SK-N-SH (cell line): ENCODE results near the gene MTG1. TPM values are rescaled to one million over a fixed set of nuclear protein-coding genes. Genes with fewer than 3 reads are reported as not detected.

Experiments
- CTCF ChIA-PET: fragments of 300-600, 350-600 bp; formaldehyde crosslinking; extraction: SDS; loops from one replicate; lab custom pipeline; 2021; lab: Yijun Ruan, JAX
- POLR2A ChIA-PET: fragments of 350-600 bp; sonication (Branson Sonifier 250); formaldehyde crosslinking; extraction: SDS; loops from one replicate; lab custom pipeline; 2020; ENCODE audit warnings: antibody characterized with exemption, inconsistent platforms; lab: Yijun Ruan, JAX
- DNase-seq: peaks from one replicate; pipeline ENCODE4 v3.0.0; 2012
- H2AFZ ChIP-seq: fragments of 200-600 bp; sonication (generic); 2 replicates; pipeline ENCODE4 v1.8.1; 2016; ENCODE audit warnings: antibody characterized with exemption, mild to moderate bottlenecking, low read depth
- H3F3A ChIP-seq: fragments of 200-600 bp; sonication (generic); replicated peaks from 2 replicates; pipeline ENCODE3; 2016; ENCODE audit warnings: antibody characterized with exemption, mild to moderate bottlenecking; ENCODE audit not compliant: insufficient read depth
- H3K27ac ChIP-seq, 2 experiments: fragments of 200-500 bp in 1 of 2; fragments of 200-600 bp in 1 of 2; sonication (Bioruptor generic) in 1 of 2; sonication (generic), shearing (Covaris generic) in 1 of 2; 2 replicates each; pipeline versions ENCODE4 v1.5.1 to v1.6.1; 2014 to 2016; ENCODE audit warnings: low read depth in 2 of 2, inconsistent platforms in 1 of 2, low read length in 1 of 2, mild to moderate bottlenecking in 1 of 2, mixed read lengths in 1 of 2
- H3K27me3 ChIP-seq: fragments of 200-600 bp; sonication (generic), shearing (Covaris generic); 2 replicates; pipeline ENCODE4 v1.6.1; 2016; ENCODE audit warnings: mixed run types; ENCODE audit not compliant: insufficient read depth
- H3K36me3 ChIP-seq, 2 experiments: fragments of 200-500 bp in 1 of 2; fragments of 200-600 bp in 1 of 2; sonication (Bioruptor generic) in 1 of 2; sonication (generic) in 1 of 2; replicated peaks in 1 of 2; 2 replicates each; pipeline versions ENCODE3 to v1.5.1; 2014 to 2016; ENCODE audit warnings: low read length in 1 of 2, mild to moderate bottlenecking in 1 of 2; ENCODE audit not compliant: insufficient read depth in 2 of 2, control insufficient read depth in 1 of 2
- H3K4me1 ChIP-seq, 2 experiments: fragments of 200-500 bp in 1 of 2; fragments of 200-600 bp in 1 of 2; sonication (Bioruptor generic) in 1 of 2; sonication (generic), shearing (Covaris generic) in 1 of 2; 2 replicates each; pipeline versions ENCODE4 v1.5.1 to v1.6.1; 2014 to 2016; ENCODE audit warnings: low read depth in 1 of 2, low read length in 1 of 2, mixed run types in 1 of 2; ENCODE audit not compliant: insufficient read depth in 2 of 2, control insufficient read depth in 1 of 2
- H3K4me2 ChIP-seq: fragments of 200-600 bp; sonication (generic), shearing (Covaris generic); 2 replicates; pipeline ENCODE4 v1.6.1; 2017; ENCODE audit warnings: mixed run types
- H3K4me3 ChIP-seq, 2 experiments: fragments of 200-500 bp in 1 of 2; fragments of 200-600 bp in 1 of 2; sonication (Bioruptor generic) in 1 of 2; sonication (generic), shearing (Covaris generic) in 1 of 2; 2 replicates each; pipeline versions ENCODE4 v1.5.1 to v1.8.1; 2014 to 2016; ENCODE audit warnings: low read depth in 2 of 2, inconsistent platforms in 1 of 2, low read length in 1 of 2, mild to moderate bottlenecking in 1 of 2, mixed read lengths in 1 of 2, moderate library complexity in 1 of 2
- H3K79me2 ChIP-seq: fragments of 200-600 bp; sonication (generic); 2 replicates; pipeline ENCODE4 v1.8.1; 2017; ENCODE audit warnings: mild to moderate bottlenecking; ENCODE audit not compliant: insufficient read depth
- H3K9ac ChIP-seq: fragments of 200-600 bp; sonication (generic); 2 replicates; pipeline ENCODE4 v1.6.1; 2017; ENCODE audit warnings: mixed run types
- H3K9me2 ChIP-seq: fragments of 200-600 bp; sonication (generic); 2 replicates; pipeline ENCODE4 v1.6.1; 2017; ENCODE audit warnings: mixed run types
- H3K9me3 ChIP-seq: fragments of 200-600 bp; sonication (generic); 2 replicates; pipeline ENCODE4 v1.6.1; 2017; ENCODE audit warnings: mixed run types, mild to moderate bottlenecking, moderate library complexity
- H4K20me1 ChIP-seq: fragments of 200-600 bp; sonication (generic); 2 replicates; pipeline ENCODE4 v1.6.1; 2017; ENCODE audit warnings: mild to moderate bottlenecking, mixed run types; ENCODE audit not compliant: insufficient read depth
- CTCF ChIP-seq: fragments of 200-600 bp; sonication (generic); IDR thresholded peaks from 2 replicates; pipeline ENCODE4 v1.6.1; 2017; ENCODE audit warnings: antibody characterized with exemption, mild to moderate bottlenecking, moderate library complexity
- EP300 ChIP-seq, 2 experiments: IDR thresholded peaks; 2 replicates each; pipeline versions ENCODE4 v1.4.0 to v1.6.1; 2012; ENCODE audit warnings: borderline replicate concordance in 1 of 2, low read depth in 1 of 2, low read length in 1 of 2
- GABPA ChIP-seq: IDR thresholded peaks from 2 replicates; pipeline ENCODE4 v1.4.0; 2012; ENCODE audit warnings: low read depth, mild to moderate bottlenecking
- IRF3 ChIP-seq: fragments of 150-350 bp; IDR thresholded peaks from 2 replicates; pipeline ENCODE4 v1.6.1; 2016; ENCODE audit warnings: mild to moderate bottlenecking, low read depth, low read length
- JUND ChIP-seq: IDR thresholded peaks from 2 replicates; pipeline ENCODE4 v1.4.0; 2012
- MEF2A ChIP-seq: IDR thresholded peaks from 2 replicates; pipeline ENCODE4 v1.4.0; 2012; ENCODE audit warnings: low read depth, borderline replicate concordance
- MXI1 ChIP-seq: IDR thresholded peaks from 2 replicates; pipeline ENCODE4 v1.6.1; 2012; ENCODE audit warnings: mild to moderate bottlenecking, low read depth, low read length, improper control_type of control experiment
- NFIC ChIP-seq: IDR thresholded peaks from 2 replicates; pipeline ENCODE4 v1.4.0; 2012; ENCODE audit warnings: borderline replicate concordance
- NRF1 ChIP-seq: IDR thresholded peaks from 2 replicates; pipeline ENCODE4 v1.6.1; 2012; ENCODE audit warnings: low read depth, mild to moderate bottlenecking, low read length
- POLR2AphosphoS5 ChIP-seq: IDR thresholded peaks from 2 replicates; pipeline ENCODE4 v1.6.1; 2012; ENCODE audit warnings: low read depth, low read length
- RAD21 ChIP-seq: IDR thresholded peaks from 2 replicates; pipeline ENCODE4 v1.6.1; 2012; ENCODE audit warnings: mild to moderate bottlenecking, low read length
- RCOR1 ChIP-seq: fragments of 150-350 bp; IDR thresholded peaks from 2 replicates; pipeline ENCODE4 v1.6.1; 2017; ENCODE audit warnings: antibody characterized with exemption, low read length
- REST ChIP-seq: IDR thresholded peaks from 2 replicates; pipeline ENCODE4 v1.6.1; 2012; ENCODE audit warnings: mild to moderate bottlenecking, low read depth, low read length, moderate library complexity
- SMC3 ChIP-seq: IDR thresholded peaks from 2 replicates; pipeline ENCODE4 v1.6.1; 2012; ENCODE audit warnings: low read depth, low read length, improper control_type of control experiment
- TCF12 ChIP-seq: IDR thresholded peaks from 2 replicates; pipeline ENCODE4 v1.4.0; 2012
- USF2 ChIP-seq: fragments of 150-350 bp; IDR thresholded peaks from 2 replicates; pipeline ENCODE4 v1.6.1; 2017; ENCODE audit warnings: antibody characterized with exemption, low read length, low read depth, borderline replicate concordance
- ZBTB33 ChIP-seq: IDR thresholded peaks from 2 replicates; pipeline ENCODE4 v1.4.0; 2012; ENCODE audit warnings: low read depth, borderline replicate concordance
- WGBS: methylation state at CpG from one replicate; pipeline ENCODE4 v1.1.6; 2017; ENCODE audit warnings: low lambda C conversion rate; 5-methylcytosine and 5-hydroxymethylcytosine counted together
- polyA plus RNA-seq, 3 experiments: library from polyadenylated mRNA; depleted of rRNA; stranded (reverse); fragments of >200 nt; gene quantifications; 2 replicates each; pipeline ENCODE4 v1.2.3, GENCODE V29; 2012

The MTG1 gene
- polyA plus RNA-seq, 1 of the 3 experiments (the other 2 are of a cell fraction): 86.4 TPM

GRCh38 chr10:133439517-133440461, 45.8 kb downstream of the MTG1 start (continued):
- TF ChIP-seq SMC3: no peak
- no peak for TF ChIP-seq ZBTB33
- TF ChIP-seq RAD21: no peak
- no peak for TF ChIP-seq MEF2A

- H3K4me1 ChIP-seq: no peaks in the 10 kb centered on the region; a peak in 1 of 4 replicates
- 75% methylated on average over 12 of the region's 18 CpGs for WGBS
- no peak overlapping the region for H3K4me2 ChIP-seq
- H3K9ac ChIP-seq: no peak overlapping the region
- no peaks in the 10 kb centered on the region for H3K9me3 ChIP-seq
- H3K9me2 ChIP-seq: no peaks in the 10 kb centered on the region
- no peaks in the 10 kb centered on the region for H4K20me1 ChIP-seq
- CTCF ChIA-PET: no interaction called here
- no peaks in the 10 kb centered on the region for H3F3A ChIP-seq
- no peak overlapping the region for H3K27ac ChIP-seq
- H3K36me3 ChIP-seq: no peaks in the 10 kb centered on the region
- H2AFZ ChIP-seq: no peak overlapping the region
- POLR2A ChIA-PET: no interaction called here
- H3K79me2 ChIP-seq: no peaks in the 10 kb centered on the region
- DNase-seq: no peak
- no peaks in the 10 kb centered on the region for H3K27me3 ChIP-seq
- no peak overlapping the region for H3K4me3 ChIP-seq
- TF ChIP-seq GABPA (no peak), JUND (no peak), ZBTB33 (no peak), USF2 (no peak), IRF3 (no peak), POLR2AphosphoS5 (no peak), TCF12 (no peak), REST (no peak), NRF1 (no peak), RCOR1 (no peak), MXI1 (no peak), EP300 (IDR thresholded peaks at IDR 0.05; ENCODE audit: borderline replicate concordance in 1 of 2, low read depth in 1 of 2, low read length in 1 of 2) (no peak), CTCF (no peak), NFIC (no peak)
Observed at GRCh38 chr10:133440633-133441285, 46.8 kb downstream of the MTG1 start.
